NCI-H748 (cell line): ENCODE data around the gene REM1.
"Not testable (repeated sequence)": the region's sequence is repeated elsewhere in the genome, so short reads cannot be mapped to it uniquely, and the experiment has no call there.

ENCODE experiments used
- DNase-seq: peaks from one replicate; lab custom pipeline; 2025; ENCODE audit not compliant: unreplicated experiment; lab: John Stamatoyannopoulos, UW

The REM1 gene, protein sequence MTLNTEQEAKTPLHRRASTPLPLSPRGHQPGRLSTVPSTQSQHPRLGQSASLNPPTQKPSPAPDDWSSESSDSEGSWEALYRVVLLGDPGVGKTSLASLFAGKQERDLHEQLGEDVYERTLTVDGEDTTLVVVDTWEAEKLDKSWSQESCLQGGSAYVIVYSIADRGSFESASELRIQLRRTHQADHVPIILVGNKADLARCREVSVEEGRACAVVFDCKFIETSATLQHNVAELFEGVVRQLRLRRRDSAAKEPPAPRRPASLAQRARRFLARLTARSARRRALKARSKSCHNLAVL

GRCh38 chr20:31474758-31475427 is at the start of gene REM1, which contains the start of gene DEFB124:
TSS of gene REM1 (plus strand) at chr20:31475288. CDS start at chr20:31476446, 1,158 bp downstream.
TSS of gene DEFB124 (minus strand) at chr20:31475127. CDS start at chr20:31473013, 2,114 bp downstream.
- DNase-seq: peak; percentile 14

DNA sequence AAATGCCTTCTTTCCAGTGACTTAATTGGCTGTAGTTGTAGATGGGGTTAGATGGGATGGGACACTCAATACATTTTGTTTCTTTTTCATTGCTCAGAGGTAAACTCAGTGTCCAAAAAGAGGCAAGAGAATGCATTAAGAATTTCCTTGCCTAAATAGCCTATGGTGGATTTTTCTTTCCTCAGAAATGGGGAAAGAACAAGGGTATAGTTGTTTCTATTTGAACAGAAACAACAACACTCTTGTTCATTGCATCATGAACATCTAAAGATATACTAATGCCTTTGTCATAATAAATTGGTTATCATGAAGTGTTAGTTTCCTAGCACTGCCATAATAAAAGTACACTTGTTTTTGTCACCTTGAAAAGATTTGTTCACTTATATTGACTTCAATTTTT is 49.3 kb upstream of the REM1 start:
- DNase-seq: no peak

- not testable (repeated sequence) for DNase-seq
Observed at GRCh38 chr20:31426891-31427551, 48.1 kb upstream of the REM1 start.

- DNase-seq: not testable (repeated sequence)
Observed at GRCh38 chr20:31427576-31427975, 47.5 kb upstream of the REM1 start.

- DNase-seq: no peak
Observed at GRCh38 chr20:31430568-31431115, 44.4 kb upstream of the REM1 start.

- no peak for DNase-seq
Observed at GRCh38 chr20:31440012-31440659, 35.0 kb upstream of the REM1 start, which contains the start of gene DEFB123. TSS of gene DEFB123 (plus strand) at chr20:31440632. CDS start at chr20:31440699, 67 bp downstream.

DNA sequence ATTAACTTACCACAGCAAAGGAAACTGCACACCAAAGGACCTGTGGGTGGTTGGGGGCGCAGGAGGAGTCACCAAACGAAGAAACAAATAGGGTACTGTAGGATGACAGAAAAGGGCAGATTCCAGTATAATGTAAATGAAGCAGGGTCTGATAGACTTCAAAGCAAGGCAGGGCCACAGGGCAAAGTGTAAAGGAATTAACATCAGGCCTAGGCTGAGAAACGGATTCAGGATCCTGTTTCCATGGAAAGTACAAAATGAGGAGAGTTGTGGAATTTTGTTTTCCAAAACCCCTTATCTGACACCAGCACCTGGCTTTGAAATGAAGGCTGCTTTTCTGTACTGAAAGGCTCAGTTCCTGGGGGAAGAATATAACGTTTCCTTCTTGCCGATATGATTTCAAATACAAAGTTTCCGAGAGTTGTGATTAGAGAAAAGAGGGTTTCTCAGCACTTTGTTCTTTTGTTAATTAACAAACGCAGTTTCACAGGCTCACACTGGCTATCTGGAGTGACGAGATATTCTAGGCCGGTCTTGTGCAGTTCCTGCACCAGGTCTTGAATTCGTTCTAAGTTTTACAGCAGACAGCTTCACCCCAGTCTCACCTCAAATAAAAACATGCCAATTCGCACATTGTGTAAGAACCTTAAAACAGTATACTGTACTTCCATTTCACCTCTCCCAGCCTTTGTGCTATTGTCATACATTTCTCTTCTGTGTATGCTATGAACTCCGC is 28.8 kb upstream of the REM1 start:
- DNase-seq: no peak

DNA sequence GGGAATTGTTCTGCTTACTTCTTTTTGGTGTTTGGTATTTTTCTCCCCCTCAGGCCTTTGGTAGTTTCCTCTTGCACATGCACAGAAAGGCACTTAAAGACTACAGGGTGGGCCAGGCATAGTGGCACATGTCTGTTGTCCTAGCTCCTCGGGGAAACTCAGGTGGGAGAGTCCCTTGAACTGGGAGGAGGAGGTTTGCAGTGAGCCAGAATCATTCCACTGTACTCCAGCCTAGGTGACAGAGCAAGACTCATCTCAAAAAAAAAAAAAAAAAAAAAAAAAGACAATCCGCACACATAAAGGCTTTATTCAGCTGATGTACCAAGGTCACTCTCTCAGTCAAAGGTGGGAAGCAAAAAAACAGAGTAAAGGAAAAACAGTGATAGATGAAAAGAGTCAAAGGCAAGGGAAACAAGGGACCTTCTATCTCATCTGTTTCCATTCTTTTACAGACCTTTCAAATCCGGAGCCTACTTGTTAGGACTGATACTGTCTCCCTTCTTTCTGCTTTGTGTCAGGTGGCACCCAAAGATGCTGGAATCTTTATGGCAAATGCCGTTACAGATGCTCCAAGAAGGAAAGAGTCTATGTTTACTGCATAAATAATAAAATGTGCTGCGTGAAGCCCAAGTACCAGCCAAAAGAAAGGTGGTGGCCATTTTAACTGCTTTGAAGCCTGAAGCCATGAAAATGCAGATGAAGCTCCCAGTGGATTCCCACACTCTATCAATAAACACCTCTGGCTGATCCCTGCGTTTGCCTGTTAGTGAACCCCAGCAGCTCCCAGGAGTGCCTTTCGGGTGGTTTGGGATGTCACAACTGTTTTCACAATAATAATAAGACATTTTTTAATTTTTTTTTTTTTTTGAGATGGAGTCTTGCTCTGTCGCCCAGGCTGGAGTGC is 25.3 kb upstream of the REM1 start:
- DNase-seq: no peak

DNA sequence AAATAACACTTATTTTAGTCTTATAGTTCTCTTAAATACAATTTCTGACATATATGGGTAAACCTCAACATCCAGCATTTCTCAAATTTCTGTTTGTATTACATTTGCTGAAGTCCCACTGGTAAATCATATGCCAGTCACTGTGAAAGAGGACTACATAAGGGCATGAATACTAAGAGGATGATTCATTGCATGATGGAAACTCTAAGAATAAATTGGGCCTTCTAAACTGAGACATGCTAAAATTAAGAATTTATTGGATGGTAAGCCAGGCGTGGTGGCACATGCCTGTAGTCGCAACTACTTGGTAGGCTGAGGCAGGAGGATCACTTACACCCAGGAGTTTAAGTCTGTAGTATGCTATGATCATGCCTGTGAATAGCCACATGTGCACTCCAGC is 22.5 kb upstream of the REM1 start:
- no peak for DNase-seq

DNA sequence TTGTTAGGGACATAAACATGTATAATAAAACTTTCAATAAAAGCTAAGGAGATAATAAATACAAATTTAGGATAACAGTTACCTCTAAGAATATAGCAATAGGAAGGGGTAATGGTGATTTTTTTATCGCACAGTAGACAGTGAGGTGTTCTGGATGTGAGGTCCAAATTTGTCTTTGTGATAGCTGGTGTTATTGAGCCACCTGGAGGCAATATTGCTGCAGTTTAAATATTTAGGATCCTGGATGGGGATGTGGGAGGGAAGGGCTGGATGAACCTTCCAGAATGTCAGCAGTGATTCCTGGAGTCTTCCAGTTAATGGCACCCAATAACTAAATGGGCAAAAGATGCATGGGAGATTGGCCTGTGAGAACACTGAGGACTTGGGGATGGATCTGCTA is 20.7 kb upstream of the REM1 start:
- no peak for DNase-seq

GRCh38 chr20:31470946-31471345 is 4.1 kb upstream of the REM1 start:
- DNase-seq: not testable (repeated sequence)

DNA sequence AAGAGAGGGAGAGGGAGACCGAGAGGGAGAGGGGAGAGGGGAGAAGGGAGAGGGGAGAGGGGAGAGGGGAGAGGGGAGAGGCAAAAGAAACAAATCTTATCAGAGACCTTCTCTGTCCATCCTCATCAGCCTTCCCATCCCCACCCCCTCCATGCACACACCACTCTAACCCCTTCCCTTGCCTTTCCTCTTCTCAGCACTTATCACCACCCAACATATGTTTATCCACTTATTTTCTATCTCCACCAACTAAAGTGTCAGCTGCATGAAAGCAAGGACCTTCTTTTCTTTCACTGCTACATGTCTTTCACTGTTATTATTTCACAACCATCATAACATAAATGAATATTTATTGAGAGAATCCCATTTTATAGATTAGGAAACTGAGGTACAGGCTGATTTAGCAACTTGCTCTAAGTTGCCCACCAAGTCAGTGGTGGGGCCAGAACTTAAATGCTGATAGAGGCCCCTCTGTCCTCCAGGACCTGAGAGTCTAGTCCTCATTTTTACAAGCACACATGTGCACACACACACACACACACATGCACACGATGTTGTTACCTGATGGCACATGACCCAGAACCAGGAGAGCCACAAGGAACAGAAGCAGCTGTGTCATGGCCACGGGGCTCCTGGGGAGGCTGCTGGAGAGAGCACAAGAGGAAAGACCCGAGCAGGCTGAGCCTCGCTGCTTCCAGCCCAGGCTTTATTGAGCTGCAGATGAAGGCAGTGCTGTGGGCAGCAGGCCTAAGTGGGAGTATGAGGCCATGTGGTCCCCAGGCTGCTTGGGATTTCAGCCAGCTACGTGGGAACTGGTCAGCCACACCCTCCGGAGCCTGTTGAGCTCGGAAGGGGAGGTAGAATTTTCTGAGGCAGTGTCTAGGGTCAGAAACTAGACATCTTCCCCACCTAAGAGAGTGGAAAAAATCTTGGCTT is 2.4 kb upstream of the REM1 start:
- no peak for DNase-seq

DNA sequence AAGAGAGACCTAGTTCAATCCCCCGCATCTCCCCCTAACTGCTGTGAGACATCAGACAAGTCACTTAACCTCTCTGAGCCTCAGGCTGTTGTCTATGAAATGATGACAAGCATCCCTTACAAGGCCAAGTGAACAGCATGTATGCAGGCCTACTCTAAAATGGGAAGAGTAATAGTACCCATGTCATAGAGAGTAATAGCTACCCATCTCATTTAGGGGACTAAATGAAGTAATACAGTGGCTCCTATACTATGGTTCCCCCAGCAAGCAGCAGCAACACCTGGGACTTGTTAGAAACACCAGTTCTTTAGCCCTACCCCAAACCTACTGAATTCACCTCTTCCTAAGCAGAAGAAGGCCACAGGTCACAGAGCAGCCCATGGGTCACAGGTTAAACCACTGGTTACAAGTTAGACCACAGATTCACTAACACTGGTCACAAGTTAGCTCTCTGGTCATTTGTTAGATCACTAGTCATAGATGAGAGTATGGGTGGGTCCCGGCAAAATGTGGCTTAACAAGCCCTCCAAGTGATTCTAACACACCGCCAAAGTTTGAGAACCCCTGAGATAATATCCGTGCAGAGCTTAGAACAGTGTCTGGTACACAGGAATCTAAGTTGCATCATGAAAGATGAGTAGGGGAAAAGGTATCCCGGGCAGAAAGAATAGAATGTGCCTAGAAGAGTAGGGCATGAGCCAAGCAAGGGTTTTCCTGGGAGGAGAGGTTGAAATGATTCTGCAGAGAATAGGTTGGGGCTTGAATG is 1.6 kb upstream of the REM1 start:
- no peak for DNase-seq

DNA sequence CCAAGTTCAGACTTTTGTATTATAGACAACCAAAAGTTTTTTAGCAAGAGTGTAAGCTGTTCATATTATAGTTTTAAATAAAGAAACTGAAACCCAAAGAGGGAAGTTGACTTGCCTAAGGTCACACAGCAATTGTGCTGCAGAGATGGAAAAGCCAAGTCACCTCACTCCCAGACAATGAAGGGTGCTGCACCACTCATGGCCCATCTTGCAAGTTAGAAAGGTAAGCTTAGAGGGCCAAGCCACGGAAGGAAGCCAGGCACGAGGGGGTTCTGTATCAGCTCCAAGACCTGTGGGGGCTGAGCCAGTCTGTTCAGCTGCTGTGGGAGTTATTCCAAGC is 1.0 kb upstream of the REM1 start:
- DNase-seq: no peak

DNA sequence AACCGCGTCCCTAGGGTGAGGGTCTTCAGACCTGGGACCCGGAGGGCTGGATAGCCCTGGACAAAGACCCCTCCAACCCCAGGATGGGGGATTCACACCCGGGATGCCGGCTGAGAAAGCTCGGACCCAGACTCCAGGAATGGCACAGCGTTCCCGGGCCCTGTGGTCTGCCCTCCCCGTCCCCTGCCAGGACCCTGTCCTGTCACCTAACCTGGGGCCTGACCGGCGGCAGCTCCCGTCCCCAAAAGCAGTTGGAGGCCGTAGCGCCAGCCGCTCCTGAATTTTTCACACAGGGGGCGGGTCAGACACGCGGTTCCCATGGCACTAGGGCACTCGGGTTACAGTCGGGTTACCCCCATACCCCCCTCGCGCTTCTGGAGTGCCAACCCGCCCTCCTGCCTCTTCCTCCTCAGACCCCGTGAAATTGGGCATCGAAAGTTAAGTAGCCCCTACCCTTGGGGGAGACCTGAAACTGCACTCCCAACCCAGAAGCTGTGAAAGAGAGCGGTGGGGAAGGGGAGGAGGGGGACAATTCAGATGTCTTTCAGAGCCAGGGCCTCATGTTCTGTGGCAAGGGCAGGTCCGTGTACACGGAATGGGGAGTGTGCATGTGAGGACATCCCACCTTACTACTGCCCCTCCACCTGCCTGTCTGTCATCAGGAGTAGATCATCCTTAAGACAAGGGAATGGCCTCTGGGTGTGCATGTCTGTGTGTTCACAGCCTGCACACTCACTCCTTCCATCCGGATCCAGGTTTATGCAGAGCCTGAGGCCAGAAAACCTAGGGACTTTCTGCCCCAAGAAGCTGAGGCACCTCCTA is 595 bp downstream of the REM1 start:
- DNase-seq: no peak

GRCh38 chr20:31476294-31476585 is 1.2 kb downstream of the REM1 start:
- DNase-seq: no peak

DNA sequence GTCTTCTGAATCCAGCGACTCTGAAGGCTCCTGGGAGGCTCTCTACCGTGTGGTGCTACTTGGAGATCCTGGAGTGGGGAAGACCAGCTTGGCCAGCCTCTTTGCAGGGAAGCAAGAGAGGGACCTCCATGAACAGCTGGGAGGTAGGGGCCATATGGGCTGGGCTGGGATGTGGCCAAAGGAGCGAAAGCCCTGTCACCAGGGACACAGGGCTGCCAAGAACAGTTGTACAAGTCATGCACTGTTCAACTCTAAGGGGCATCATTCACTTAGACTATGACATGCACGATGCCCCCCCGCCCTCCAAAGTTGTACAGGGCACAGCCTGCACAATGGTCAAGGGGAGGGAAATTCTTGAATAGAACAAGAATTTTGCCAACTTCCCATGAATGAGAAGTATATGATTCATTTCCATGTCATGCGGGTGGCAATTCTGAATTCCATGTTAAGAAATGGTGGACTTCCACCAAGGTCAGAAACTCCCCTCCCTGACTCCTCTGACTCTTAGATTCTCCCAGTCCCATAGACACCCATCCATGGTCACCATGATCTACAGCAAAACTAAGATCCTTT is 1.6 kb downstream of the REM1 start:
- DNase-seq: no peak
